ENCODE data around the gene PUS3.

DNA sequence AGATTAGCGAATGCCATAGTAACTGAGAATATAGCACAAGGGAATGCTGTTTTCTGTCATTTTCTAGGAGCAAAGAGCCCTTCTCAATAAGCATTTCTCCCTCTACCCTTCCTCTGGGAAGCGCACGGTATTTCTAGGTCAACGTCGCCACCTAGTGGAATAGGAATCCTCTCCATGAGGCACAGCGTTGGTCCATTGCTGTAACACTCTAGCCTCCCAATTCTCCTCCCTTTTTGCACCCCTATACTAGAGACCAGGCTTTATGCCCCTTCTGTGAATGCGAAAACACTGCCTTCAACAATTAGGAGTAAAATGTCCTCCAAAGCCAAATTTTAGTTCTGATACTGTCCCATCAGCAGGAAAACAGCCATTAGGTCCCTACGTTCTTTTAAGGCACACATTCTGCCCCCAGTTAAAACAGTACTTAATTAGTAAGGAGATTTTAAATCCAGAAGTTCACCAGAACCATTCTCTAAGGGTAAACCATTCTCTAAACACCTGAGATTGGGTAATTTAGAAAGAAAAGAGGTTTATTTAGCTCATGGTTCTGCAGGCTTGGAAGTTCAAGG lies 28.4 kb downstream of the PUS3 start:
- TF ChIP-seq POLR2A (IDR thresholded peaks at IDR 0.05; ENCODE audit: low read length) (no peak), GATA1 (IDR thresholded peaks at IDR 0.05; ENCODE audit: low read depth, low read length) (no peak)
